WTC11 (cell line): Measurements from ENCODE around the gene LRRC74A. TPM values are rescaled to one million over a fixed set of nuclear protein-coding genes. Genes with fewer than 3 reads are reported as not detected.
A peak's percentile ranks its signal among the peaks of the same experiment; 100 is the strongest.

Experiments
- ATAC-seq: fragments of 200-7000 bp; cut with Tn5 transposase; 2 replicates; pipeline ENCODE4 v1.10.0; 2021; ENCODE audit warnings: mild to moderate bottlenecking, moderate library complexity
- CTCF ChIA-PET: fragments of 300-600 bp; sonication (Branson Sonifier 250); formaldehyde crosslinking; loops from one replicate; lab custom pipeline; 2021; ENCODE audit warnings: antibody characterized with exemption; lab: Charles Lee
- POLR2A ChIA-PET: fragments of 350-600 bp; sonication (Branson Sonifier 250); formaldehyde crosslinking; loops from one replicate; lab custom pipeline; 2021; ENCODE audit warnings: antibody characterized with exemption; lab: Charles Lee
- DNase-seq: peaks from one replicate; pipeline ENCODE4 v3.0.0; 2021; ENCODE audit warnings: low spot score
- H3K27ac Mint-ChIP-seq: 2 replicates; pipeline ENCODE4 v1.8.0; 2021; ENCODE audit warnings: mixed read lengths
- H3K27me3 Mint-ChIP-seq: 2 replicates; pipeline ENCODE4 v1.8.0; 2021; ENCODE audit warnings: low read depth, mild to moderate bottlenecking, moderate library complexity, mixed read lengths
- H3K36me3 Mint-ChIP-seq: 2 replicates; pipeline ENCODE4 v1.8.0; 2021; ENCODE audit warnings: mixed read lengths
- H3K4me1 Mint-ChIP-seq: 2 replicates; pipeline ENCODE4 v1.8.0; 2022; ENCODE audit warnings: mixed read lengths
- H3K4me3 Mint-ChIP-seq: 2 replicates; pipeline ENCODE4 v1.8.0; 2021; ENCODE audit warnings: mild to moderate bottlenecking, moderate library complexity, mixed read lengths
- H3K9me3 Mint-ChIP-seq: 2 replicates; pipeline ENCODE4 v1.8.0; 2021; ENCODE audit warnings: mixed read lengths
- HMGA2 ChIP-seq: fragments of 250-450 bp; sonication (Bioruptor Pico); IDR thresholded peaks from 2 replicates; pipeline ENCODE4 v1.4.0; 2021; ENCODE audit warnings: mild to moderate bottlenecking, moderate library complexity
- JAZF1 ChIP-seq: fragments of 250-450 bp; sonication (Bioruptor Pico); IDR thresholded peaks from 2 replicates; pipeline ENCODE4 v1.9.0; 2021; ENCODE audit warnings: moderate library complexity, mild to moderate bottlenecking, inconsistent platforms
- MXD4 ChIP-seq: fragments of 250-450 bp; sonication (Bioruptor Pico); IDR thresholded peaks from 2 replicates; pipeline ENCODE4 v1.8.0; 2021; ENCODE audit warnings: mild to moderate bottlenecking, moderate library complexity, borderline replicate concordance
- NFYB ChIP-seq: sonication (generic); formaldehyde crosslinking; conservative IDR thresholded peaks from 2 replicates; pipeline ENCODE4 v1.8.0; 2022; ENCODE audit warnings: low read depth, missing genetic modification reagents
- PRRX2 ChIP-seq: fragments of 250-450 bp; sonication (Bioruptor Pico); IDR thresholded peaks from 2 replicates; pipeline ENCODE4 v1.8.0; 2021; ENCODE audit warnings: mild to moderate bottlenecking
- SMAD3 ChIP-seq: sonication (generic); formaldehyde crosslinking; IDR thresholded peaks from 2 replicates; pipeline ENCODE4 v1.8.0; 2022; ENCODE audit warnings: missing genetic modification reagents, mild to moderate bottlenecking, borderline replicate concordance
- ZNF423 ChIP-seq: fragments of 250-450 bp; sonication (Bioruptor Pico); IDR thresholded peaks from 2 replicates; pipeline ENCODE4 v2.1.2; 2022; ENCODE audit warnings: mild to moderate bottlenecking, moderate library complexity
- total RNA-seq: library from RNA; stranded (reverse); gene quantifications from 3 replicates; pipeline ENCODE4 v1.2.3, GENCODE V29; 2021
- TF ChIP-seq, protein P1 (sequence below): sonication (generic); formaldehyde crosslinking; IDR thresholded peaks from 2 replicates; pipeline ENCODE4 v1.8.0; 2022; ENCODE audit warnings: mild to moderate bottlenecking, missing genetic modification reagents
- TF ChIP-seq, protein P2 (sequence below): fragments of 200-600 bp; IDR thresholded peaks from 2 replicates; pipeline ENCODE4 v1.8.0; 2022; ENCODE audit warnings: antibody characterized with exemption
- TF ChIP-seq, protein P3 (sequence below): sonication (generic); formaldehyde crosslinking; IDR thresholded peaks from 2 replicates; pipeline ENCODE4 v1.8.1; 2023; ENCODE audit warnings: mild to moderate bottlenecking, moderate library complexity, missing genetic modification reagents
- TF ChIP-seq, protein P4 (sequence below): sonication (generic); formaldehyde crosslinking; IDR thresholded peaks from 2 replicates; pipeline ENCODE4 v1.8.1; 2023; ENCODE audit warnings: mild to moderate bottlenecking, missing genetic modification reagents, moderate library complexity

The LRRC74A gene
- total RNA-seq, 1 experiment from 2014 or later: not detected

DNA sequence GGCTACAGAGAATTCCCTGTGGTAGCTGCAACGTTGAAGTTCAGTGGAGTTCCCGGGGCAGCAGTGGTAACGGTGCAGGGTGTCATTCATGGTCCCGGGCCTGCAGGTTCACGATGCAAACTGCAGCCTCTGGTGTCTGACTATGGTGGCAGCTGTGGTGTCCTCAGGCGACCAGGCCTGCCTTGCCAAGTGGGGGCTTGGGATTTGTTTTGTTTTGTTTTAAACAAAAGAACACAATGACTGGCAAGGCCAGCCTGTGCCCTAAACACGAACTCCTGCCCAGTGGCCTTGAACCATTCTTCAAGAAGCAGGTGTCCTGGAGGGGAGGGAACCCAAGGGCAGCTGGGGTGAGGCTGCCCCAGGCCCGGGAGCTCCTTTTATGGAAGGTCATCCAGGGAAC is 48.5 kb downstream of the LRRC74A start (continued):
- TF ChIP-seq, protein P1, sequence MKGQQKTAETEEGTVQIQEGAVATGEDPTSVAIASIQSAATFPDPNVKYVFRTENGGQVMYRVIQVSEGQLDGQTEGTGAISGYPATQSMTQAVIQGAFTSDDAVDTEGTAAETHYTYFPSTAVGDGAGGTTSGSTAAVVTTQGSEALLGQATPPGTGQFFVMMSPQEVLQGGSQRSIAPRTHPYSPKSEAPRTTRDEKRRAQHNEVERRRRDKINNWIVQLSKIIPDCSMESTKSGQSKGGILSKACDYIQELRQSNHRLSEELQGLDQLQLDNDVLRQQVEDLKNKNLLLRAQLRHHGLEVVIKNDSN: no peak
- no peak for TF ChIP-seq MXD4 (CRISPR knock-in tag)

DNA sequence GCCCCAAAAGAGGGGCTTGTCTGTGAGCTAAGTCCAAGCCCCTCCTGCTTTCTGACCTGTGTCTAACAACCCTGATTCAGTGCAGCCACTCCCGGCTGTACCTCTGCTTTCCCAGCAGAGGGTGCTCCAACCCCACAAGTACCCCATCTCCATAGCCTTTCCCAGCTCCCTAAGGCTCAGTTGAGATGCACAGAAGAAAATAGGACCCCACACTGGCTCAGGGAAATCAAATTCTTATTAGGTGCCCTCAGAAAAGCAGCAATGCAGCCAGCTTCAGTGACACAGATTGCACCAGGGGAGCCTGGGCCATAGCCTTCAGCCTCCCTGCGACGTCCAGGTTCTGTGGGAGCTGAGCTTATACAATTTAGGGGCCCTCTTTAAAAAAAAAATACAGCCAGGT is 49.9 kb downstream of the LRRC74A start:
- no peak overlapping the region for H3K4me3 Mint-ChIP-seq
- H3K36me3 Mint-ChIP-seq: peaks cover 9% of the 10 kb centered on the region; the same call in 1 of the 2 replicates
- ChIA-PET POLR2A (interaction anchor here (1.0 to 1.3 kb wide), 4 partner anchors 35 to 275 kb away, joined by 3 to 5 read pairs (median 3); no protein-coding TSS in a partner anchor), CTCF (interaction anchor here (0.6 to 7.4 kb wide), 69 partner anchors 9 to 836 kb away, joined by 3 to 249 read pairs (median 6); partner anchors contain the start of genes CIPC, TMEM63C and VASH1)
- no peak for TF ChIP-seq JAZF1 (CRISPR knock-in tag)
- TF ChIP-seq, protein P2, sequence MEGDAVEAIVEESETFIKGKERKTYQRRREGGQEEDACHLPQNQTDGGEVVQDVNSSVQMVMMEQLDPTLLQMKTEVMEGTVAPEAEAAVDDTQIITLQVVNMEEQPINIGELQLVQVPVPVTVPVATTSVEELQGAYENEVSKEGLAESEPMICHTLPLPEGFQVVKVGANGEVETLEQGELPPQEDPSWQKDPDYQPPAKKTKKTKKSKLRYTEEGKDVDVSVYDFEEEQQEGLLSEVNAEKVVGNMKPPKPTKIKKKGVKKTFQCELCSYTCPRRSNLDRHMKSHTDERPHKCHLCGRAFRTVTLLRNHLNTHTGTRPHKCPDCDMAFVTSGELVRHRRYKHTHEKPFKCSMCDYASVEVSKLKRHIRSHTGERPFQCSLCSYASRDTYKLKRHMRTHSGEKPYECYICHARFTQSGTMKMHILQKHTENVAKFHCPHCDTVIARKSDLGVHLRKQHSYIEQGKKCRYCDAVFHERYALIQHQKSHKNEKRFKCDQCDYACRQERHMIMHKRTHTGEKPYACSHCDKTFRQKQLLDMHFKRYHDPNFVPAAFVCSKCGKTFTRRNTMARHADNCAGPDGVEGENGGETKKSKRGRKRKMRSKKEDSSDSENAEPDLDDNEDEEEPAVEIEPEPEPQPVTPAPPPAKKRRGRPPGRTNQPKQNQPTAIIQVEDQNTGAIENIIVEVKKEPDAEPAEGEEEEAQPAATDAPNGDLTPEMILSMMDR: peak; percentile 86
- TF ChIP-seq, protein P3, sequence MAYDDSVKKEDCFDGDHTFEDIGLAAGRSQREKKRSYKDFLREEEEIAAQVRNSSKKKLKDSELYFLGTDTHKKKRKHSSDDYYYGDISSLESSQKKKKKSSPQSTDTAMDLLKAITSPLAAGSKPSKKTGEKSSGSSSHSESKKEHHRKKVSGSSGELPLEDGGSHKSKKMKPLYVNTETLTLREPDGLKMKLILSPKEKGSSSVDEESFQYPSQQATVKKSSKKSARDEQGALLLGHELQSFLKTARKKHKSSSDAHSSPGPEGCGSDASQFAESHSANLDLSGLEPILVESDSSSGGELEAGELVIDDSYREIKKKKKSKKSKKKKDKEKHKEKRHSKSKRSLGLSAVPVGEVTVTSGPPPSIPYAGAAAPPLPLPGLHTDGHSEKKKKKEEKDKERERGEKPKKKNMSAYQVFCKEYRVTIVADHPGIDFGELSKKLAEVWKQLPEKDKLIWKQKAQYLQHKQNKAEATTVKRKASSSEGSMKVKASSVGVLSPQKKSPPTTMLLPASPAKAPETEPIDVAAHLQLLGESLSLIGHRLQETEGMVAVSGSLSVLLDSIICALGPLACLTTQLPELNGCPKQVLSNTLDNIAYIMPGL (CRISPR knock-in tag): 0 out of 2 replicates have a peak, but pooled peaks have one; percentile 34
- no peak overlapping the region for H3K27ac Mint-ChIP-seq
- ATAC-seq (peak; percentile 95), DNase-seq (peak; percentile 76)
- peaks cover 10% of the 10 kb centered on the region for H3K9me3 Mint-ChIP-seq
- peaks cover 5% of the 10 kb centered on the region for H3K4me1 Mint-ChIP-seq
- H3K27me3 Mint-ChIP-seq: peaks cover 4% of the 10 kb centered on the region; the same call in 1 of the 2 replicates

DNA sequence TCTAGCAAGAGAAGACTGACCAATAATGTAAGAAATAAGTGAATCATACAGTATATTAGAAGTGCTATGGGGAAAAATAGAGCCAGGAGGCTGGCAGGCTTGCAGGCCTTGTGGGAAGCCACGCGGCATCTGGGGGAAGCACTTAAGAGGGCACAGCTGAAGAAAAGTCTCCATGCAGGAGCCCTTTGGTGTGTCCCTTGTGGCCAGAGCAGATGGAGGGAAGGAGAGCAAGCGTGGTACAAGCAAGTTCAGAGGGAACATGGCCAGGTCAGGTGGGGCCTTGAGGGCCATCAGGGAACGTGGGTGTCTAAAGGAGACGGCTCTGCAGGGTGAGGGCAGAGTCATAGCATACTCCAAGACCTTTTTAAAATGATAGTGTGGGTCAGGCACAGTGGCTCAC is 51.7 kb downstream of the LRRC74A start:
- H3K27ac Mint-ChIP-seq: no peak overlapping the region

DNA sequence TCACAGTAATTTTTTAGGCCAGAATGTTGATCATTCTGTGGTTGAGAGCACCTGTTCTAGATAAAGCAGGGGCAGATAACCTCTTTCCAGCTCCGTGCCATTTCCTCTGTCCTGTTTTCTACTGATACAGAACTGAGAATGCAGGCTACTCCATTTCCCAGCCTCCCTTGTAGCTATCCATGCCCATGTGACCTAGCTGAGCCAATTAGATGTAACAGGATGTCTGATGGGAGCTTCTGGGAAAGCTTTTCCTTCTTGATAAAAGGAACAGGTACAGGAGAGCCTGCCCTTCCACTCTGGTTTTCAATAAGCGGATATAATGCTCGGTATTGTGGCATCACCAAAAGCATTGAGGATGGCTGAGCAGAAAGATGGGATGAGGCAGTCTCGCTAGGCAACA is 54.2 kb downstream of the LRRC74A start:
- no peak for DNase-seq
- Mint-ChIP-seq H3K27ac (no peak overlapping the region), H3K27me3 (no peaks in the 10 kb centered on the region), H3K36me3 (peaks cover 5% of the 10 kb centered on the region; the same call in 1 of the 2 replicates), H3K4me3 (no peak overlapping the region), H3K4me1 (peaks cover 6% of the 10 kb centered on the region), H3K9me3 (peaks cover 4% of the 10 kb centered on the region)
- ChIA-PET CTCF (interaction anchor here (0.8 to 1.2 kb wide), 3 partner anchors 36 to 190 kb away, joined by 3 to 7 read pairs (median 3); no protein-coding TSS in a partner anchor), POLR2A (no interaction called here)
- ATAC-seq: no peak
- TF ChIP-seq NFYB (peak; percentile 84), PRRX2 (CRISPR knock-in tag) (no peak)
- TF ChIP-seq, protein P4, sequence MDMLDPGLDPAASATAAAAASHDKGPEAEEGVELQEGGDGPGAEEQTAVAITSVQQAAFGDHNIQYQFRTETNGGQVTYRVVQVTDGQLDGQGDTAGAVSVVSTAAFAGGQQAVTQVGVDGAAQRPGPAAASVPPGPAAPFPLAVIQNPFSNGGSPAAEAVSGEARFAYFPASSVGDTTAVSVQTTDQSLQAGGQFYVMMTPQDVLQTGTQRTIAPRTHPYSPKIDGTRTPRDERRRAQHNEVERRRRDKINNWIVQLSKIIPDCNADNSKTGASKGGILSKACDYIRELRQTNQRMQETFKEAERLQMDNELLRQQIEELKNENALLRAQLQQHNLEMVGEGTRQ (CRISPR knock-in tag): peak; percentile 87
- TF ChIP-seq, protein P1: peak; percentile 85

More for the DNA sequence above, 51.7 kb downstream of the LRRC74A start:
- H3K27me3 Mint-ChIP-seq: peaks cover 4% of the 10 kb centered on the region; the same call in 1 of the 2 replicates
- TF ChIP-seq ZNF423 (CRISPR knock-in tag): no peak
- TF ChIP-seq HMGA2 (CRISPR knock-in tag): no peak
- no peak for TF ChIP-seq SMAD3 (CRISPR knock-in tag)
- POLR2A ChIA-PET: interaction anchor here (0.7 kb wide), 1 partner anchor 109 kb away, joined by 4 read pairs; no protein-coding TSS in a partner anchor
- H3K4me3 Mint-ChIP-seq: no peak overlapping the region
- CTCF ChIA-PET: interaction anchor here (0.6 to 7.4 kb wide), 3 partner anchors 40 to 494 kb away, joined by 4 to 196 read pairs (median 34); no protein-coding TSS in a partner anchor
- H3K4me1 Mint-ChIP-seq: peaks cover 4% of the 10 kb centered on the region
- peaks cover 10% of the 10 kb centered on the region for H3K9me3 Mint-ChIP-seq
- peaks cover 9% of the 10 kb centered on the region; the same call in 1 of the 2 replicates for H3K36me3 Mint-ChIP-seq
- no peak for DNase-seq
- no peak for ATAC-seq
